NK-92 treated with Interleukin-12 subunit alpha and Interleukin-12 subunit beta, amount 100 ng/mL, for 24 hours (cell line): ENCODE results near the gene RIMS1.

Experiments used
- DNase-seq: peaks from one replicate; lab custom pipeline; 2025; lab: John Stamatoyannopoulos, UW

Gene RIMS1, protein sequence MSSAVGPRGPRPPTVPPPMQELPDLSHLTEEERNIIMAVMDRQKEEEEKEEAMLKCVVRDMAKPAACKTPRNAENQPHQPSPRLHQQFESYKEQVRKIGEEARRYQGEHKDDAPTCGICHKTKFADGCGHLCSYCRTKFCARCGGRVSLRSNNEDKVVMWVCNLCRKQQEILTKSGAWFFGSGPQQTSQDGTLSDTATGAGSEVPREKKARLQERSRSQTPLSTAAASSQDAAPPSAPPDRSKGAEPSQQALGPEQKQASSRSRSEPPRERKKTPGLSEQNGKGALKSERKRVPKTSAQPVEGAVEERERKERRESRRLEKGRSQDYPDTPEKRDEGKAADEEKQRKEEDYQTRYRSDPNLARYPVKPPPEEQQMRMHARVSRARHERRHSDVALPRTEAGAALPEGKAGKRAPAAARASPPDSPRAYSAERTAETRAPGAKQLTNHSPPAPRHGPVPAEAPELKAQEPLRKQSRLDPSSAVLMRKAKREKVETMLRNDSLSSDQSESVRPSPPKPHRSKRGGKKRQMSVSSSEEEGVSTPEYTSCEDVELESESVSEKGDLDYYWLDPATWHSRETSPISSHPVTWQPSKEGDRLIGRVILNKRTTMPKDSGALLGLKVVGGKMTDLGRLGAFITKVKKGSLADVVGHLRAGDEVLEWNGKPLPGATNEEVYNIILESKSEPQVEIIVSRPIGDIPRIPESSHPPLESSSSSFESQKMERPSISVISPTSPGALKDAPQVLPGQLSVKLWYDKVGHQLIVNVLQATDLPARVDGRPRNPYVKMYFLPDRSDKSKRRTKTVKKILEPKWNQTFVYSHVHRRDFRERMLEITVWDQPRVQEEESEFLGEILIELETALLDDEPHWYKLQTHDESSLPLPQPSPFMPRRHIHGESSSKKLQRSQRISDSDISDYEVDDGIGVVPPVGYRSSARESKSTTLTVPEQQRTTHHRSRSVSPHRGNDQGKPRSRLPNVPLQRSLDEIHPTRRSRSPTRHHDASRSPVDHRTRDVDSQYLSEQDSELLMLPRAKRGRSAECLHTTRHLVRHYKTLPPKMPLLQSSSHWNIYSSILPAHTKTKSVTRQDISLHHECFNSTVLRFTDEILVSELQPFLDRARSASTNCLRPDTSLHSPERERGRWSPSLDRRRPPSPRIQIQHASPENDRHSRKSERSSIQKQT (N-terminal part only)

DNA sequence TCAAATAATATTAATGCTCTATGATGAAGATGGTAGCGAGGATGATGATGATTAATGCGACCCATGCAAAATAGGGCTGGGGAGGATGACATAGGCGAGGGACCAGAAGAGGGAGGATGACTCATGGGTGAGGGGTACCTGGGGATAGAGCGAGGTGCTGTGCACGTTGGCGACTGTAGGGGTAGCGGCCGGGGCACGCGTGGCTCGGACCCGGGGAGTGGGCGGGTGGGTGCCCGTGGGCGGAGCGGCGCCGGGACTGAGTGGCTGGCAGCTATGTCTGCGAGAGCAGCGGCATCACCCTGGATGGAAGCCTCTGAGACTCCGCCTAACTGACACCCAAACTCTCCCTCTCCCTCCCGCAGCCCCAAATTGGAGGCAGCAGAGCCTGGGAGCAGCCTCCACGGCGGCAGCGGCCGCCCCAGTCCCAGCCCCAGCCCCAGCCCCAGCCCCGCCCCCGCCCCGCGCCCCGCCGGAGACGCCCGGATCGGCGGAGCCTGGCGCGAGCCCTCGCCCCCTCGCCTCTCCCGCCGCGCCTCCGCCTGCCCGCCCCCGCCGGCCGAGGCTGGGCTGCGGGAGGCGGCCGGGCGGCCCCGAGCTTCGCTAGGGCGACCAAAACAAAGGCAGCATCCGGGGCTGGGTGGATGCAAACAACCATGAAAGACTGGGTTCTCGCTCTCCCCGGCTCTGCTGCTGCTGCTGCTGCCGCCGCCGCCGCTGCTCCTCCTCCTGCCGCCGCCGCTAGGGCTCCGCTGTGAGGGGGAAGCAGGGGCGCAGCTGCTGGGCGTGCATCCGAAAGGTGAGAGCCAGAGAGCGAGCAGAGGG is at the start of gene RIMS1:
TSS of gene RIMS1 (plus strand) at position 367 of the 822 bp plus-strand sequence. CDS start 474 bp downstream, outside the sequence.
- DNase-seq: no peak

DNA sequence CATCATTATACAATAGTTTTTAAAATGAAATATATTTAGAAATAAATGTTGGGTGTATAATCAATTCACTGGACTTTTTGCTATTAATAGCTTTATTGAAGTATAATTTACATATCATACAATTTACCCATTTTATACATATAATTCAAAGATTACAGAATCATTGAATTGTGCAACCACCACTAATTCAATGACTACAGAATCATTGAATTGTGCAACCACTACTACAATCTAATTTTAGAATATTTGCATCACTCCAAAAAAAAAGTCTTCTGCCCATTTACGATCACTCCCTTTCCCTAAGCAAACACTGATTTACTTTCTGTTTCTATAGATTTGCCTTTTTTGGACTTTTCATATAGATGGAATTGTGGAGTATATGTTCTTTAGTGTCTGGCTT is 35.1 kb upstream of the RIMS1 start:
- DNase-seq: no peak

DNA sequence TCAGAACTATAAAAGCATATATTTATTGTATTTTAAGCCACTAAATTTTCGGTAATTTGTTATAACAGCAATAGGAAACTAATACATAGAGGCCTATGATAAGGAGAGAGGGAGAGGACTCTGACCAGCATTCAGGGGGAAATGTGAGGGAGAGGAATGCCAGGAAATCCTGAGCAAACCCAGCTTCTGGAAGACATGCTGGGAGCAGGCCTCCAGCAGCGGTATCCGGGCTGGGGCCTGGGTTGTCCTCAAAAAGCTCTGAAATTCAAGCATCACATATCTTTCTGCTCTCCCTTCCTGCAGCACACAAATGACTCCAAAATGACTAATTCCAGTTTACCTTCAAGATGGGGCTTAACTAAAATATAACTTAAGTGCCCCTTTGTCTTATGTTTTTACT is 33.4 kb upstream of the RIMS1 start:
- DNase-seq: no peak

DNA sequence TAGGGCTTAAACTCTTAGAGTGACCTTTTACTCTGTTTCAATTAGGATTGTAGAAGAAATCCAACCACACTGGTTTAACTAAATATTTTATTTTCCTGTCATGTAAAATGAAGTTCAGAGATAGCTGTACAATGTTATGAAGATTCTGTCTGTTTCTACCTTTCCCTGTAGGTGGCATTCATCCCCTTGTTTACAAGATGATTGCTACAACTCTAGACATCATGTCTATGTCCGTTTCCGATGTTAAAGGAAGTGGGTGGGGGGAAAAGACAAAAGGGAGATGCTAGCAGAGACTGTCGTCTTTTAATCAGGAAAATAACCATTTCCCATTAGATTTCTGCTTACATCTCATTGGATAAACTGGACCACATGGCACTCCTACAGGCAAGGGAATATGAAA is 30.9 kb upstream of the RIMS1 start:
- DNase-seq: no peak

DNA sequence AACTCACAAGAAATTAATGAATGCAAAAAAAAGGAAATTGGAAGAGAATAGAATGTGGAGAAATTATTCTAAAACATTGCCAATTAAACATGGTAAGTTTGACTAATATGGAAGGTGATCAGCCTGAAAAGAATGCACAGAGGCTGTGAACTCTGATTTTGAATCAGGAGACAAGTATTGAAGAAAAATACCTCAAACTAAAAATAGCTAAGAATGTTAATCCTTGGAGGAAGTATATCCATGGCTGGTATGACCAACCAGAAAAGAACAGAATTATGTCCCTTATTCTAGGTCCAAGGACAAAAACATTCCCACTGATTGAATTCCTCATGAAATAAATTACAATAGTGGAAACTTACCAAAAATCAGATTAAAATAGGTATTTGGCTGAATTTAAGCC is 7.3 kb upstream of the RIMS1 start:
- no peak for DNase-seq

DNA sequence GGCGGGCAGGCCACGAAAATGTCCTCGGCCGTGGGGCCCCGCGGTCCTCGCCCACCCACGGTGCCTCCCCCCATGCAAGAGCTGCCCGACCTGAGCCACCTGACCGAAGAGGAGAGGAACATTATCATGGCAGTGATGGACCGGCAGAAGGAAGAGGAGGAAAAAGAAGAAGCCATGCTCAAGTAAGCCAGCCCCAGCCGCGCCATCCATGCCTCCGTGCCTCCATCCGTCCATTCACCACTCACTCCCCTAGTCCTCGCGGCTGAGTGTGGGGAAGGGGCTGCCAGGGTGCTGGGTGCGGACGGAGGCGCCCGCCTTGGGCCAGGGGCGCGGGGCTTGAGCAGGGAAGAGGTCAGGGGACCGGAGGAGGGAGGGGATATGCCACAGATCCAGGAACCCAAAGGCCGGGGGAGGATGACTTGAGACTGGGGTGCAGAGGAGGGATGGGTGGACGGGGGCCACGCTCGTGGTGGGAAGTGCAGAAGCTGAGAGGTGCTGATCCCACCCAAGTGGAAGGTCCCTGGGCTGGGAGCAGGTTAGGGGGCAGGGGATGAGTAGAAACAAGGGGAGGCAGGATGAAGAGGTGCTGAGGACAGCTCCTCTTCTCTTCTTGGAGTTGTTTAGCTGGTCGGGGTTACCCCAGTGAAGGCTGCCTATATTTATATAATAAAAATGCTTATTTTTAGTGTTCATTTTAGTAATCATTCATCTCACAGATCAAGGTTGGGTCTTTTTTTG is 825 bp downstream of the RIMS1 start:
- DNase-seq: no peak

DNA sequence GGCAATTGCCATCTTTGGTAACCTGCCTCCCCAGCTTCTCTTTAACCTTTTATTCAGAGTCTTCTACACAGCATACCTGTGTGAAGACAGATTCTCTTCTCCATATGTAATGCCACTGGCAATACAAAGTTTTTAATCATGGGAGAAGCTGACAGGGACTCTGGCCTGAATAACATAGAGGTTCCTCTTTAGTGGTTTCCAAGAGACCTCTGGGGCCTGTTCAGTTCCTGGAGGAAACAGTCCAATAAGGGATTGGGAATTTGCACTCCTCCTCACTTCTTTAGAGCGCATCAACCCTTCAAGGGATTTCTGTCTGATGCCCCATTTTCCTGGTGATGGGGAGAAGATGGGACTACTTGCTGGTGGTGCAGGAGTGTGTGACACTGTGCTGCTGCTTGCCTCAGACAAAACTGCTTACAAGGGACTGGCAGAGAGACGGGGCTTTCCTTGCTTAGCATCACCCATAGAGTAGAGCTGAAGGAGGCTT is 1.4 kb downstream of the RIMS1 start:
- no peak for DNase-seq

DNA sequence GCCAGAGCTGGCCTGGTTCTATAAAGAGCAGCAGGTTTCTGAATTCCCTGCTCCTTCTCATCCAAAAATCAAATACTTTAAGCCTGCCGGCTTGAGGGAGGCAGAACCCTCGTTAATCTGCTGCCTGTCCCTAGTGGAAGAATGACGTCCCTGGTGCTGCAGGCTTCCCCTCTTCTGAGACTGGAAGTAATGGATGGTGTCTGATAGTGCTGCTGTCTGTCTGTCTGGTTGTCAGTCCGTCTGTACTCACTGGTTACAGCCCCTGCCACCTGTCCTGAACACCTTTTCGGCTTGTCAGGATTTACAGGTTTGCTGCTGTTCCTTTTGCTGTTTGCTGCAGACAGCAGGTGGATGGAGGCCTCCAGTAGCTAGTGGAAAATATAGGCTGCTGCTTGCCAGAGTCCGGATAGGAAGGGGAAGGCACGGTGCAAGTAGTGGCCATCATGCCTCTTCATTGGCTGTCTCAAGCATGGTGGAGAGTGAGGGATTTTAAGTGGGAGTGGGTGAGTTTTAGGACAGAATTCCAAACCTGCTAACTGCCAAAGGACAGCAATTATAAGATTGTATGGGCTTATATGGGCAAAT is 2.5 kb downstream of the RIMS1 start:
- no peak for DNase-seq

DNA sequence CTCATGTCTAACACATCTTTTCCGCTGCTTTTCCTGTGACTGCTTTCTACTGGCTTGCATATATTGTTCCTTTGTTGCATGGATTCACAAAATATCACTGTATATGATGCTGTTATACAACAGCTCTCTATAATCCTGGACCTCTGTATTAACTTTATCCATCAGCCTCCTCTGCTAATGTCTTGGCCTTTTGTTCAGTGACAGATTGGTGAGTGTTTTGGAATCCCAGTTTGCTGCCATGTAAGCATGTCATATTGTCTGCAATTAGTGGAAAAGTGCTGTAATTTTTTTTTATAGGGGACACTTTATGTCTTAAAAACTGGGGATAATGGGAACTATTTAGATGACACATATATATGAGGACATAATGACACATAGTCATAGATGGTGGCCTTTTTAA is 3.0 kb downstream of the RIMS1 start:
- no peak for DNase-seq

DNA sequence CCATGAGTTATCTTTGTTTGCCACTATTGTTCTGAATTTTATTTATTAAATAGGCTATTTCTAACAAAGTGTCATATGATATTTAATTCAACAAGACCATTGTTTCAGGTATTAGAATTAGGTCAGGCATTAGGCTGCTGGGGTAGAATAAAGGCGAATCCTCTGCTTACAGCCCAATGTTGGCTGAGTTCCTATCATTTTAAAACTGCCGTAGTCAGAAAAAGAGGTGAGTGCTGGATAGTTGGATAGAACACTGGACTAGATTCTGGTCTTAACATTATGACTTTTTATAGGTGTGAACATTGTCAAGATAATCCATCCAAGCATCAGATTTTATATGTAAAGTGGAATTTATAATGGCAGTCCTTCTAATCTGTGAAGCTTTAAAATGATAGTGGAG is 6.3 kb downstream of the RIMS1 start:
- DNase-seq: no peak

DNA sequence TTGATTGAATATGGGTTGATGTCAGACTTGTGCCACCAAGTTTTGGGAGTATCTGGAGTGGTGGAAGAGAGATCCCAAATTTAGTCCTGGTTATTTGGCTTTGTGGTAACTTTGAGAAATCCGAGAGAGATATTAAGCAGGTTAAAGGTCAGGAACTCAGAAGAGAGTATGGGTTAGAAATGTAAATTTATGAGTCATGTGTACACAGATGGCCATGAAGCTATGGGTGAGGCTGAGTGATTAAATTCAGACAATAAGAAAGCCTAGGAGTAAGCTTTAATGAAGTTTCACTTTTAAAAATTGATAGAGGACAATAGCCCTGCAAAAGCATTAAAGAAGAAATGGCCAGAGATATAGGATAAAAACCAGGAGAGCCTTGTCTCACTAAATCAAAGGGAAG is 14.3 kb downstream of the RIMS1 start:
- DNase-seq: no peak

DNA sequence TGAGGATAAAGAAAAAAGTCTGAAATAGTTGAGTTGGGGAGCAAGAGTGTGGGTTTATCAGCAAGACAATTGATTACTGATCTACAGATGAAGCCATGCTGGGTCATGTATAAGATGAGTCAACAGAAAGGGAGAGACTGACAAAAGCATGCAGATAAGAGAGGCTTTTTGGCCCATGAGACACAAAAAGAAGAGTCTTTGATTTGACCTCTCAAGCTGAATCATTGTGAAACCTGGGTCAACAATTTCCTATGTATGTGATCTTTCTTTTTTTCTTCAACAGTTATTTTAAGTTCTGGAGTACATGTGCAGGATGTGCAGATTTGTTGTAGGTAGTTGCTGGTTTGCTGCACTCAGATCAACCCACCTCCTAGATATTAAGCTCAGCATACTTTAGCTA is 15.9 kb downstream of the RIMS1 start:
- DNase-seq: no peak

DNA sequence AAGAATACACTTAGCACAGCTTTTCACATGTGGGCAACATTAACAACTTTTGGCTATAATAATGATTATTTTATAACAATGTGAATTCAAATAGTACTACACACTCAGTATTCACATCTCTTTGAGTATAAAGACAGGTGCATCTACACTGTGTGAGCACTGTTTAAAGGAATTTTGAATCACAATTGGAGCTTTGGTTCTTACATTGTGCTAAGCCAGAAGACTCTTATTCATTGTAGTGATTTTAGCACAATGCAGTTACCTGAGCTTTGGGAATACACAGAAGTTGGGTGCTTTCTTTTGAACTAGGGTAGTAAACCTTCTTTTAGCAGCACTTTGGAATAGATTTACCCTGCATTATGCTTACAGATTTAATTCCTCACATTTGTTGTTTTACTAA is 20.5 kb downstream of the RIMS1 start:
- no peak for DNase-seq

DNA sequence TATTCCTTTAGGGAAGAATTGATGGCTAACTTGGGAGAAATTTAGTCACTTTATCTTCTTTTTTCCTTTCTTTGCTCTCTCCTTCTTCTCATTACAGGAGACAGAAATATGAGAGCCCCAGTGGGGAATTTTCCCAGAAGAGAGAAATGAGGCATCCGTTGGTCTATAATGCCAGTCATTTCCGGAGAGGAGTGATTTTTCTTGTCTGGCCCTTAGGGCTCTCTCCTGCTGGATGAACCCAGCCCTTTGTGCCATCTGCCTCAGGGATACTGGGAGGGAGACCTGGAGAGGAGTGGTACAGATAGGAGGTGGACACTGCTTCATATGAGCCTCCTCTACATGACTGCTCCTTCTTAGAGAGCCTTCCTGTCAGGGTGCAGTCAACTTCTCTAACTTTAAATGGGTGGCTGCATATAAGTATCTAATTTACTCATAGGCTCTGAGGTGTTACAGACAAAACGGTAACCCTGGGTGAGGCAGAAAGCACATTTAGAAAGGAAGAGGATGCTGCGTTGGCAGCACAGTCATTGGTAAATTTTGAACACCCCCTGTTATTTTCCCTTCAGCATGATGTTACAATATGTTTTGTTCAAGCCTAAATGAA is 21.9 kb downstream of the RIMS1 start:
- DNase-seq: no peak

DNA sequence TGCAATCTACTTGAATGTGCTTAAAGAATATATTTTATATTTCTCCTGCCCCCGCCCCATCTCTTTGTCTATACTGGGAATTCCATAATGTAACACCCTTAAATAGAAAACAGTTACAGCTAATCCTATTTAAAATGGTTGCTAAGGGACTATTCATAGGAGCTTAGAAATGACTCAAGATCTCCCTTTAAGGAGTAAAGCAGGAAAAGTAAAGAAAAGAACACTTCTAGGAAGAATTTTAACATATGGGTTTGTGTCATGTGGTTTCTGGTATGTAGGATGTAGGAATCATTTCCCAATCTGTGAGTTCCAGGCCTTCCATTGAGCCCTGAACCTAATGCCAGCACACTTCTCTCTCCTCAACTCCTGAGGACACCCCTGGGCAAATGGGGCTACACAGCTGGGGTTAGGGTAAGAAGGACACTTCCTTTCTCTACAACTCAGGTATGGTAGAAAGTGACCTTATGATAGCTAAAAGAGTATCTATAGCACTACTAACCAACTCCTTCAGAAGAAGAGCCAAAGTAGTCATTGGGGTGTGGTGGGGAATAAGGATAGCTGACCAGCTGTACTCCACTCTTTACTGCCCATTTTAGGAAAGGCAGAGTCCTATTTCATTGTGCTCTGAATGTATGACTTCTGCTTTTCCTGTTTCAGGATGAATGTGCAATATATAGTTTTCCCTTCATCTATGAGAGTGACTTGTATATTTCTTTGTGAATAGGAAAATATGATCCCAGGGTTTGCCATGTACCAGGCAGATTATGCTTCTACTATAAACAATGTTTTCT is 27.3 kb downstream of the RIMS1 start:
- no peak for DNase-seq

DNA sequence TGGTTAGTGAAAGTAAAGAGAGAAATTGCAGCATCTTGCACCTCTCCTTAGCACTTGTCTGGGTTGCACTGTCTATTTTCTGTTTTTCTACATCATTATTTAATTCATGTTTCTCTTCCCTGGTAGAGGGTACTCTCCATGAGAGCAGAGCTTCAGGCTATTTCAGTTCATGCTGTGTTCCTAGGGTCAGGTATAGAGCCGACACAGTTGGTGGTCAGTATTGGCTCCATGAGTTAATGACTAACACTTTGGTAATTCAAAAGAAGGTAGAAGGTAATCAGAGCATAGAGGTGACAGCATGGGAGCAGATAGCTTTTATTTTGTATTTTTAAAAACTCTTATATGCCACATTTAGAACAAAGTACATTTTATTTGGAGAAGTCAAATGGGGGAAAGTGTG is 42.7 kb downstream of the RIMS1 start:
- no peak for DNase-seq

DNA sequence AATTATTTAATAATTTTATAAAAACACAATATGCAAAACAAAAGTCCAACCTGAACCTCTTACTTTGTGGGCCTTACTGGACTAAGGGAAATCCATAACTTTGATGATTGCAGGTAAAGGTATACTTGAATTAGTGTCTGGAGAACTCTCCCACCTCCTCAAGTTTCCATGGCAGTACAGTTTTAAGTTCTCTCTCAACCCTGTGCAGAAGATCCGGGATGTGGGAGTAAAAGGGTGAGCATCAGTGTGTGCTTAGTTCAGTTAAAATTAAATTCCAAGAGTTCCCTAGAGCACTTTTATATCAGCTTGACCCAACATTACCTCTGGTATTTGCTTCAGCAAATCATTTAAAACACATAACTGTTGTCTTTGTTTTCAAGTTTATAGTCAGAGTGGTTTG is 47.5 kb downstream of the RIMS1 start:
- DNase-seq: no peak

DNA sequence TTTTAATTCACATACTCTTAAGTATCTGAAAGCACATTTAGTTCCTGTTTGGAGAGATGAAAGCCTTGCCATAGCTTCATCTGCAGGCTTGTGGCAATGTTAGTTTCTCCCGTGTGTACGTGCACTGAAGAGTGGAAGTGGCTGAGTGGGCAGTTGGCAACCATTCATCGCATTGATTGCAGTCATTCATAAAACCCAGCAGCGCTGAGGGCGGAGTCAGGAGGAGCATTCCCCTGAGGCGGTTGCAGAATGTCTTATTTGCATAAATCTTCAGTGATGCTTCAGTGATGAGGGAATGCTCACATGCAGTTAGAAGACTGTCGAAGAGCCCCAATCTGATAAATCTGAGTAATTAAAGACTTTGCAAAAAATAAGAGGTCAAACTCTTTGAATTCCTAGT is 79.1 kb downstream of the RIMS1 start:
- no peak for DNase-seq

DNA sequence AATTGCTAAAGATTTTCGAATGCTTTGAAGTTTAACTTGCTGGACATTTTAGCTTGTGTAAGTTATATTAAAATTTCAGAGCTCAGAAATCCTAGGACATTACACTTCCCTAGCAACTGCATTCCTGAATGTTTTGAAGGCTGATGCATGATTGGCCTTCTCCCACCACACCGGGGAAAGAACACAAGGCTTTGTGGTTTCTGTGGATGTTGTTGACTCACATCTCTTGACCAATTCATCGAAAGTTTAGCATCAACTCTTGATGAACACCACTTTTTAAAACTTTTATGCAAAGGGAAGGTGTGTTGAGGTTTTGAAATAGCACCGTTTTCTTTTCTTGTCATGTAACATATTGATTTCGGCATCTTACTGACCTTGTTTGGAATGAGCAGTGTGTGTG is 81.1 kb downstream of the RIMS1 start:
- no peak for DNase-seq
